Activated T-helper 1 cell treated with anti-CD3 and anti-CD28 coated beads, Interleukin-2, amount 50 U/mL, for 16 hours (primary cell): ENCODE data around the gene ZNF460.

ENCODE experiments used
- DNase-seq, 2 donors: peaks; one replicate each; pipeline ENCODE4 v3.0.0-alpha.2; 2020; ENCODE audit warnings: low read depth in 1 of 2, low spot score in 1 of 2

The ZNF460 gene

DNA sequence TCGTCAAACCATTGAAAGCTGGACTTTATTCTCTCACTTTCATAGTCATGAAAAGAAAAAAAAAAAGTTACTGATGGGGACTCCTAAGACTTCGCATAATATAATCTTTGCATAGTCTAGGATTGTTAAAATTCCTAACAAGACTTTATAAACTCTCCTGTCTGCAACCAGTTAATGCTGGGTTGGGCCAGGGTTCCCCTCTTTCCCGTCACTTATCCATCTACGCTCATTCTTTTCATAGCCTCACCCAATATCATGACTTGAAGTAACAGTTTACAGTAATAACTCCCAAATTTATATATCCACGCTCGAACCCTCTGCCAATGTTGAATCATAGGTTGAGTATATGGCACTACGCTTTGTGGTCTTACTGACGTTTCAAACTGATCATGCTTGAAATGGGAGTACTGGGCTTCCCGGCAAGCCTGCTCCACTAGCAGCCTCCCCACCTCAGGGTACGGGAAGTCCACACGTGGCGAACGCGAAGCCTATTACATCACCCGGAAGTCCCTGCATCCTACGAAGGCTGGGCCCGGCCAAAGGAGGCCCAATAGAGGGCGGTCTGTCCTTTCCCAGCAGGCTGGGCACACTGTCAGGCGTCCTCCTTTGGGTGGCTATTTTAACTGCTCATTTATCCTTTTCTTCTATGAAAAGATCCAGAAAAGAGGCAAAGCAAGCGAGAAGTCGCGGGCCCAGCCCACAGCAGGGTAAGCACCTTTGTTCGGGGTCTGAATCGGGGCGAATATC lies 694 bp upstream of the ZNF460 start:
- peak; percentile 44 to 72 for DNase-seq

DNA sequence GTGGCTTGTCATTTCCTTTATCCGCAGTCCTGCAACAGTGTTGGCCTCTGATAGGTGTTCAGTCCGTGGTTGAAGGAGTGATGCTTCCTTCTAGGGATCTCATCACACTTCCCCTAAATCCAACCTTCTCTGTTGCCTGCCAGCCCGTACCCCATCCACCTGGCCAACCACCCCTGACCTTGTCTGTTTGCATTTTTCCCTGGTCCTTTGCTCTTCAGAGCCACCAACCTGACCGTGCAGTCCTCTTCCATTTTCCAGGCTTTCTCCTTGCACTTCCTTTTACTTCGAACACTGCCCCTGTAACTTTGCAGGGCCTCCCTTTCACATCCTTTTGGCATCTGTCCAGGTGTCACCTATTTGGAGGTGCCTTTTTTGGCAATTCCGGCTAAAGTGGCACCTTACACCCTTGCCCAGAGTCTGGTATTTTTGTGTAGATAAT lies 696 bp downstream of the ZNF460 start:
- no peak for DNase-seq

DNA sequence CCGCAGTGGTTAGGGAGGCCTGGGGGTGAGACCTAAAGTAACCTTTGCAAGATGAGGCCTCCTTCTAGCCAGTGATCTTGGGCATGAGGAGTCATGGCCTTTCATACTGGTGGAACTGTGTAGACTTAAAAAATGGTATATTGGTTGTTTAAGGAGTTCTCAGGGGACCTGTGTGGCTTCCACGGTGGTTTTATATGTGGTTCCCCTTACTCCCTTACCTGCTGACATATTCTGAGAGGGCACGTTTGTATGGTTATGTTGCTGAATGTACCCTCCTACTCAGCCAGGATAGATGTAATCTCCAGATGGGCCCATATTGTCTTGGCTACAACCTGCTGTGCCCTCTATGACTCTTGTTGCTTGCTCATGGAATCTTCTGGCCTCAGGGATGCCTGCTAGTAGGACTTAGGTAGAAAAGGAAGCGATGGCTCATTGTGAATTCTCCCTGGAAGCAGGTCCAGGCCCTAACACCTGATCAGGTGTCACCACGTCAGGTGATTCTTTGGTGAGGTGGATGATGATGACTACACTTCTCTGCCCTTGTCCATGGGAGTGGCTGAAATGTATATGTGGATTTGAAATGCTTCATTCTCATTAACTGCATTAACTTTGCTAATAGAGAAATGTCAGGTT lies 1.8 kb downstream of the ZNF460 start:
- no peak for DNase-seq

DNA sequence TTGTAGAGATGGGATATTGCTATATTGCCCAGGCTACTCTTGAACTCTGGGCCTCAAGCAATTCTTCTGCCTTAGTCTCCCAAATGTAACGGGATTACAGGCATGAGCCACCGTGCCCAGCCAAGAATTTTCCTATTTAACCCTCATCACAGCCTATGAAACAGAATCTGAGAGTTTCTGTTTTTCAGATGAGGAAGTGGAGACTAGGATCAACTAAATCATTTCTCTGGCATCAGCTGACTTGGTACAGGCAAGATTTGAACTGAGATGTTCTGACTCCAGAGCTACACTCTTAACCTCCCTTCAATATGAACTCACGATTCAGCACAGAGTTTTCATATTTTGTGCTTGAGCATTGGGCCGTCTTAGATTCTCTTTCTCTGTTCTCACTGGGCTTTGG lies 8.1 kb downstream of the ZNF460 start:
- no peak for DNase-seq

DNA sequence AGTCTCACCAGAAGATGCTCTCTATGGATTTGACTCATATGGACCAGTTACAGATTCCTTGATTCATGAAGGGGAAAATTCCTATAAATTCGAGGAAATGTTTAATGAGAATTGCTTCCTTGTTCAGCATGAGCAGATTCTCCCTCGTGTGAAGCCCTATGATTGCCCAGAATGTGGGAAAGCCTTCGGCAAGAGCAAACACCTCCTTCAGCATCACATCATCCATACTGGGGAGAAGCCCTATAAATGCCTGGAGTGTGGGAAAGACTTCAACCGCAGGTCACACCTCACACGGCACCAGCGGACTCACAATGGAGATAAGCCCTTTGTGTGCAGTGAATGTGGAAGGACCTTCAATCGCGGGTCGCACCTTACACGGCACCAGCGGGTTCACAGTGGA lies 10.7 kb downstream of the ZNF460 start:
- DNase-seq, result no peak

DNA sequence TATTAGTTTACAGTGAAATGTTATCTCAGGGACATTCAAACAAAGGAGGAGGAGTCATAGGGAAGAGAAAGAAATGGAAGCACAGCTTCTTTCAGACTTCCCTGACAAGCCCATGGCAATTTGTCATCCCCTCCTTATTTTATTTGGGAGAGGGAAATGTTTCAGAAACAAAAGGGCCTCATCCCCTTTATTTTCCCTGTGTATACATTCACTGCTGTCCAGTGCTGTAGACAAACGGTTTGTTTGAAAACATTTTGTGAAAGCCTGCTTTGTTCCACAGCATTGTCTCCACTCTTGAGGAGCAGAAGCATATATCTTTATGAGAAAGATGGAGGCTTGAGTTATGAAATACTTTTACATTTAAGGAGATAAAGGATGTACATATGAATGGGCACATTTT lies 12.3 kb downstream of the ZNF460 start:
- DNase-seq, result no peak

DNA sequence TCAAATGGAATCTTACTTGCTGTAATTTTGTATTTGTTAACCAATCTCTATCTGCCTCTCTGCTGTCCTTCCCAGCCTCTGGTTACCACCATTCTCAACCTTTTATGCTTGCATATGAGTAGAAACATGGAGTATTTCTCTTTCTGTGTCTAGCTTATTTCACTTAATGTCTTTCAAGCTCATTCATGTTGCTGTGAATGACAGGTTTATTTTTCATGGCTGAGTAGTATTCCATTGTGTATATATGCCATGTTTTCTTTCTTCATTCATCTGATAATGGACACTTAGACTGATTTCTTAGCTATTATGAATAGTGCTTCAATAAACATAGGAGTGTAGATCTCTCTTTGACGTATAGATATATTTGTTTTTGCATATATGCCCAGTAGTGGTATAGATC lies 13.4 kb downstream of the ZNF460 start:
- DNase-seq, result no peak

DNA sequence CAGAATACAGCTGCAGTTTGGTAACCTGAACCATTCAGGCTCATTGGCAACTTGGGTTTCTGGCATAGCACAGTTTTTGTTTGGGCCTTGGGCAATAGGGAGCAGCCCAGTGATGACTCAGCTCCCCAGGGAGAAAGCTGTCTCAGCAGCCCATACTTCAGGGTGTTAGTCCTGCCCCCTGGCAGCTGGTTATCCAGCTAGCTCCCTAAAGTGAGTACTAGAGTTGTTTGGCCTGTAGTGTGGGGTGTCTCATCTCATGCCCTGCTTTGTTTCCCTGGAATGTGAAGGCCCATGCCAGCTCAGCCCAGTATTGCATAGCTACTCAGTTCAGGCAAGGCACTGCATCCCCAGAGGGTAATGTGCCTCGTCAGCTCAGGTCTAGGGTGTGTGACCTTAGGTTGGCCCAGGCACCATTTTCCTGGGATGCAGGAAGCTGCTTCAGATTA lies 21.8 kb downstream of the ZNF460 start:
- no peak for DNase-seq

DNA sequence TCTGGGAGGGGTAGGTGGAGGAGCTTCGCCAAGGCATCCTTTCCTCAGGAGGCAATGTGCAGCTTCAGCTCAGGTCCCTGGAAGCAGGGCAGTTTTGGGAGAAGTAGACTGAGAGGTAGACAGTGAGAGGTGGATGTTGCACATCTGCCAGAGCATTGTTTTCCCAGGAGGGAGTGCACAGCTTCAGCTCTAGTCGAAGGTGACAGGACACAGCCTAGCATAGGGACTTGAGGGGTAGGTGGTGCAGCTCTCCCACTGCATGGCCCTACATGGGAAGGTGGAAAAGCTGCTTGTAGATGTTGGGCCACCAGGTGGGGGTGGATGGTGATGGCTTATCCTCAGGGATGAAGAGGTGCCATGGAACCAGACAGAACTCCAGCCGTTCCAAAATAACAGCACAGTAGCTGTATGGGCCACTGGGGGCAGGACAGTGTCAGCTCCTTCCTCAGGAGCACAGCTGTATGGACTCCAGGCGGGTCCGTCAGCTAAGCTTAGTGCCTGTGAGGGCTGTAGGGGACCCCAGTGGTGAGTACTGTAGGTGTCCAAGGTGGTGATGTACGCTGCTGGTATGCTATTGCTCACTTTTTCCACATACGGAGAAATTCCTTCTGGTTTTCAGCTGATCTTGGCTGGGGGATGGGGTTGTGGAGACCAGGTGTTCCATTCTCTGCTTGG lies 22.6 kb downstream of the ZNF460 start:
- no peak for DNase-seq

DNA sequence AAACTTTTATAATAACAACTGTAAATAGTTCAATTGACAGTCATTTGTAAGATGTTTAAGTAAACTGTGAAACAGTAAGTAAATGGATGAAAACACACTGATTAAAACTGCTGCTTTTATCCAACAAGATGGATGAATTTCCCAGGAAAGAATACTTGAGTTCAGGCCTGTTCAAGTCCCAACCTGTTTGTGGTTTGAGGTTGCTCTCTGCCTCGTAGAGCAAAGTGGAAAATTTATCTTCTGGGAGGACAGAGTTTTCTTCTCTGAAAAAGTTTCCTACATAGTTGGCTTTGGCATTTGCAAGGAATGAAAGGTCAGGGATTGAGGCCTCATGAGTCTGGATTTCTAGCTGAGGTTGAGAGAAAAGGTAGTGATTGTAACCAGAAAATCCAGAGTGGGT lies 24.8 kb downstream of the ZNF460 start:
- no peak for DNase-seq

DNA sequence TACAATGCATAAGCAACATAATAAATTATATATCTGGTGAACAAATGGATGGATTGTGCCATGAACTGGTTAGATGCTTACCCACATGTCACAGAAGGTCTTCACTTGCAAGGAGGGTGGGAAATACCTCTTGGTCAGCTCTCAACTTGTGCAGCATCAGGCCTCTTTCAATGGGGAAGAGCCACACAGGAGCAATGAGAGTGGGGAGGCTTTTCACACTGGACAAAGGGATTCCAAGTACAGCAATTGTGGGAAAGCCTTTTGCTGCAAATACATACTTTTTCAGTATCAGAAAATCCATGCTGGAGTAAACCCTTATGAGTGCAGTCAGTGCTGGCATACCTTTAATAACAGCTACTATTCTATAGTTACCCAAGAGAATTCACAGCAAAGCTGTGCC lies 28.2 kb downstream of the ZNF460 start:
- DNase-seq, result no peak

DNA sequence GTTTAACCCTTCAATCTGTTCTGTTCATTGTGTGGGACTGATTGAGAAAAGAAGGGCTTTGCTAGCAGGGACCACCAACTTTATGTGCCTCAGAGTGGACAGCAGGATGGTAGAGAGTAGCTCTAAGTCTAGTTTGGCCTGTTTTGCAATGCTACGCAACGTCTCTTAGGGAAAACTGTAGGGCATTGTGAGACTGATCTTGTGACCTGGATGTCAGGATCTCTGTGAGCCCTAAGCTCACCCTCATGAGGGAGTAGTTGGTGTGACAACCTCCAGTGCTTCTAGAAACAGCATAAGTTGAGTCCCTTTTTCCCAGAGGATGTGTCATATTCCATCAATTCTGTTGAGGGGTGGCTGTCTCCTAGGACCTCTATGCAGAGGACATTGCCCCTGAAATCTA lies 30.5 kb downstream of the ZNF460 start:
- DNase-seq, result no peak

DNA sequence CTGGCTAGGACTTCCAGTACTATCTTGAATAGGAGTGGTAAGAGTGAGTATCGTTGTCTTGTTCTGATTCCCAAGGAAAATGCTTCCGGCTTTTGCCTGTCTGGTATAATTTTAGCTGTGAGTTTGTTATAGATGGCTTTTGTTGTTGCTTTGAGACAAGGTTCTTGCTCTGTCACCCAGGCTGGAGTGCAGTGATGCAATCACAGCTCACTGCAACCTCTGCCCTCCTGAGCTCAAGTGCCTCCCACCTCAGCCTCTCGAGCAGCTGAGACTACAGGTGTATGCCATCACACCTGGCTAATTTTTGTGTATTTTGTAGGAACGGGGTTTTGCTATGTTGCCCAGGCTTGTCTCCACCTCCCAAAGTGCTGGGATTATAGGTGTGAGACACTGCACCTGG lies 33.9 kb downstream of the ZNF460 start:
- DNase-seq, result no peak

DNA sequence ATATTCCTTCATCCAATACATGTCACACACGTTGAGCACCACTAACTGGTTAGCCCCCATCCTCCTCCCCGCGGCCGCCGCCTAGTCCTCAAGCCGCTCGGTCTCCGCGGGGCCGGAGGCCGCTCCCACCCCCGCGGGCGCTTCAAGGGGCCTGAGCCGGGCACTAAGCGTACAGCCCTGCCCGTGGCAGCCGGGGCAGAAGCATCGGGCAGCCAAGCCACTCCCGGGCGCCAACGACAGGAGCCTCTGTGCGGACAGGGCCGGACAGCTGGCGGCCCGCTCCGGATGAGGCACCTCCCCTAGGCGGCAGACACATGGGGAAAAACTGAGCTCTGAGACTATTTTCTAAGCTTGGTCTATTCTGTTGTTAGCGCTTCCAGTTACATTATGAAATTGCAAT lies 37.2 kb downstream of the ZNF460 start:
- no peak for DNase-seq

DNA sequence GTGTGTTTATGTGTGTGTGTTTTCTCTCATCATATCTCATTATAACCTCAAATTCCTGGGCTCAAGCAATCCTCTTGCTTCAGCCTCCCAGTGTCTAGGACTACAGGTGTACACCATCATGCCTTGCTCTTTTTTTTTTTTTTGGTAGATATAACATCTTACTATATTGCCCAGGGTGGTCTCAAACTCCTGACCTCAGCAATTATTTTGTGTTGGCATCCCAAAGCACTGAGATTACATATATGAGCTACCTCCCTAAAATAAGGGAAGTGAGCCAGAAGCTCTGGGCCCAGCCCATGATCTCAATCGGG lies 39.5 kb downstream of the ZNF460 start:
- DNase-seq, result no peak

DNA sequence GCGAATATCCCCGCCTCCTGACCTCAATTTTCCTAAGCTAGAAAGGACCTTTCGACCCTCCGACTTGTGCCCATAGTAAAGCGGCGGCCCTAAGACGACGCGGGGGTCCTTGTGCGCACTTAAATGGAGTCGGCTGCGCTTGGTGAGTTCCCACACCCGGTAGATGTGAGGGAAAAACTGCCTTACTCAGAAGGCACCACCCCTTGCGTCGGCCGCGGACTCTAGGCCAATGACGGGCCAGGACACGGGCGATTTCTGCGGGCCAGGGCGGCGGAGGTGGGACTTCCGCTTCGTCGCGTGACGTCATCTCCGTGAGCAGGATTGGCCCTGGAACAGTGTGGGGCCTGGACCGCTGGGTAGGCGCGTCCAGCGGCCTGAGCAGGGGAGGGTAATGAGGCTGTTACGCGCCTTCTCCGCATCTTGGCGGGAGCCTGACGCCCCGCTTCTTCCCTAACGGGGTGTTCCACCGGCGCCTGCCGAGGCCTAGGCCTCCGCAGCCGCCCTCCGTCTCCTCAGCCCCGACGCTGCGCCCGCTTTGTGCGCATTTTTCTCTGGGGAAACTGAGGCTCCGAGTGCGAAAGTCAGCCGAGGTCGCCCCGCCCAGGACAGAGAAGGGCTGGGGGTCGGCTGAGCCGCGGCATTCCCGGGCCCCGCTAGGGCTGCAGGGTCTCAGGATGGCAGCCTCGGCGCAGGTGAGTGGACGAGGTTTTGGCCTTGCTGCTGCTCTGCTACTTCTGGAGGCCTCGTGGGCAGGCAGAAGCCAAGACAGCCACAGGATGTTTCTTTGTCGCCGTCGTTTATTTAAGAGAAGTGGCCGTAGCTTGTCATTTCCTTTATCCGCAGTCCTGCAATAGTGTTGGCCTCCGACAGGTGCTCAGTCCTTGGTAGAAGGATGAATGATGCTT lies 40.1 kb downstream of the ZNF460 start, which contains the start of gene ZNF543:
Gene ZNF543 (plus strand): TSS at position 293 of the 905 bp plus-strand sequence. CDS start 382 bp downstream, at position 675.
- peak; percentile 84 to 87 for DNase-seq

DNA sequence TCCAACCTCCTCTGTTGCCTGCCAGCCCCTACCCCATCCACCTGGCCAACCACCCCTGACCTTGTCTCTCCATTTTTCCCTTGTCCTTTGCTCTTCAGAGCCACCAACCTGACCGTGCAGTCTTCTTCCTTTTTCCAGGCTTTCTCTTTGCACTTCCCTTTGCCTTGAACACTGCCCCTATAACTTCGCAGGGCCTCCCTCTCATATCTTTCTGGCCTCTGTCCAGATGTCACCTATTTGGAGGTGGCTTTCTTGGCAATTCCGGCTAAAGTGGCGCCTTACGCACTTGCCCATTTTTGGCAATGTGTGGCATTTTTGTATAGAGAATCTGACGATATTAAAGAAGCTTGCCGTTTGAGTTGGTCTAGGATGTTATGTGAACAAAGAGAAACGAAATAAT lies 40.8 kb downstream of the ZNF460 start:
- no peak for DNase-seq

DNA sequence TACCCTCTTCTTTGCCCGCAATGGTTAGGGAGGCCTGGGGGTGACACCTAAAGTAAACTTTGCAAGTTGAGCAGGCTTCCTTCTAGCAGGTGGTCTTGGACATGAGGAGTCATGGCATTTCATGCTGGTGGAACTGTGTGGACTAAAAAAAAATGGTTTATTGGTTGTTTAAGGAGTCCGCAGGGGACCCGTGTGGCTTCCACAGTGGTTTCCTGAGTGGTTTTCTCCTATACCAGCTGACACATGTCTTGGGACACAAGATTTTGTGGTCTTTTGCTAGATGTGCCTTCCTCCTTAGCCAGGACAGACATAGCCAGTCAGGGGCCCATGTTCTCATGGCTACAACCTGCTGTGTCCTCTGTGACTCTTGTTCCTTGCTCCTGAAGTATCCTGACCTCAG lies 41.5 kb downstream of the ZNF460 start:
- no peak for DNase-seq

DNA sequence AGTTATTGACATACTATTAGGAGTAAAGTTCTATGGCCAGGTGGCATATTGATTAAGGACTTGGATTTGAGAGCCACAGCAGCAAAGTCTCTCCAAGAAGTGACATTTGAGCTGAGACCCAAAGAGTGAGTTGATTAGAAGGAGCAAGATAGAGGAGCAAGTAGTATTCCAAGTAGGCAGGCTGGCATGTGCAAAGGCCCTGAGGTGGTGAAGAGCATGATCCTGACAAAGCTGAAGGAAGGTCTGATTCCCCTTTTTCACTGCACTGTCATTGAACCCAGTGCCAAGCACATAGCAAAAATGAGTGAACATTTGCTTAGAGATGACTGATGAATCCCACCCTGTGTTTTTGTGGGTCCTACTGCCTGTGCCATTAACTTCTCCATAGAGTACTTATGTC lies 44.7 kb downstream of the ZNF460 start:
- no peak for DNase-seq

DNA sequence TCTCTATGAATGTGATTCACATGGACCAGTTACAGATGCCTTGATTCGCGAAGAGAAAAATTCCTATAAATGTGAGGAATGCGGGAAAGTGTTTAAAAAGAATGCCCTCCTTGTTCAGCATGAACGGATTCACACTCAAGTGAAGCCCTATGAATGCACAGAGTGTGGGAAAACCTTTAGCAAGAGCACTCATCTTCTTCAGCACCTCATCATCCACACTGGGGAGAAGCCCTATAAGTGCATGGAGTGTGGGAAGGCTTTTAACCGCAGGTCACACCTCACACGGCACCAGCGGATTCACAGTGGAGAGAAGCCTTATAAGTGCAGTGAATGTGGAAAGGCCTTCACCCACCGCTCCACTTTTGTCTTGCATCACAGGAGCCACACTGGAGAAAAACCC lies 47.7 kb downstream of the ZNF460 start:
- no peak for DNase-seq

DNA sequence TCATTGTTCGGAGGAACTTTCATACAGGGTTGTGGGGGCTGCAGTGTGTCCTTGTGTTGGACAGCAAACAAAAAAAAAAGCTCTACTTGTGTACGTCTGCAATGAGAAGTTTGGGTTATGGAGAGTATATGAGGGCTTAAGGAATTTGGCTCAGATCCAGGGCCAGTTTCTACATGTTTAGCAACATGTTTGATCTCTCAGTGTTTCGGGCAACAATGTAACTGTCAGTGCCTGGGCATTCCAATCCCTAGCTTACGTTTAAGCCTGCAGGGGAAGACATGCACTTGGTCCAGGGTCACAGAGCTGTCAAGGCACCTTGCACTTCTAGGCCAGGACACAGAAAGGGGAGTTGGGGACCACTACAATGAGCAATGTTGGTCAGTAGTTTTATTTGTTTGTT lies 53.9 kb downstream of the ZNF460 start:
- no peak for DNase-seq
